ENCODE results near the gene LMAN2.
A peak's percentile ranks its signal among the peaks of the same experiment; 100 is the strongest.
"Not testable (repeated sequence)": the region's sequence is repeated elsewhere in the genome, so short reads cannot be mapped to it uniquely, and the experiment has no call there.

LMAN2 gene

GRCh38 chr5:177377851-177378776 lies 26.6 kb upstream of the LMAN2 start:
- no peak for DNase-seq (ENCODE audit: low read depth)
- no peak overlapping the region for H3K9ac ChIP-seq (ENCODE audit: low read length)
- peaks cover 19% of the 10 kb centered on the region for H3K27me3 ChIP-seq (replicated peaks; ENCODE audit: control insufficient read depth, insufficient read depth, low read length)
- no peaks in the 10 kb centered on the region for H3K4me1 ChIP-seq (ENCODE audit: control insufficient read depth, insufficient read depth, low read length)
- H3K9me3 ChIP-seq (ENCODE audit: control insufficient read depth, low read length), result no peaks in the 10 kb centered on the region
- H3K36me3 ChIP-seq (ENCODE audit: control insufficient read depth, insufficient read depth, low read length, severe bottlenecking), result no peaks in the 10 kb centered on the region
- H3K4me3 ChIP-seq (ENCODE audit: low read length), result no peak overlapping the region

DNA sequence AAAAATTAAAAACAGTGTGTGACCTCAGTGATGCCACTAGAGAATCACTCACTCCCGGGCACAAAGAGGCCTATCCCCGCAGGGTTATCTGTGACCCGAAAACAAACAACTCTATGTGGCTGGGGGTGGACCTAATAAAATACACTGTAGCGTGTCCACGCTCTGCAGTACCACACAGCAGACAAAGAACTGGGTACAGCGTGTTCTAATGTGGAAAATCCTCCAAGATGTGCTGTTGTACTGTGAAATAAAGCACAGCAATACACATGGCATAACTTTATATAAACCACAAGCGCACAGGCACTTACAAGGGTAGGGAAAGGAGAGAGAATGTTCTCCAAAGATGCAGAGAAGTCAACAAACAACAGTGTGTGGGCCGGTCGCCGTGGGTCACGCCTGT lies 24.6 kb upstream of the LMAN2 start:
- Histone ChIP-seq H3K4me1 (ENCODE audit: control insufficient read depth, insufficient read depth, low read length) (peaks cover 3% of the 10 kb centered on the region), H3K36me3 (ENCODE audit: control insufficient read depth, insufficient read depth, low read length, severe bottlenecking) (no peaks in the 10 kb centered on the region), H3K27me3 (replicated peaks; ENCODE audit: control insufficient read depth, insufficient read depth, low read length) (peaks cover 3% of the 10 kb centered on the region), H3K9ac (ENCODE audit: low read length) (no peak overlapping the region), H3K4me3 (ENCODE audit: low read length) (no peak overlapping the region), H3K9me3 (ENCODE audit: control insufficient read depth, low read length) (no peaks in the 10 kb centered on the region)
- no peak for DNase-seq (ENCODE audit: low read depth)

GRCh38 chr5:177375516-177375915 lies 24.0 kb upstream of the LMAN2 start:
- DNase-seq (ENCODE audit: low read depth); H3K4me3 ChIP-seq (ENCODE audit: low read length); H3K36me3 ChIP-seq (ENCODE audit: control insufficient read depth, insufficient read depth, low read length, severe bottlenecking); H3K9me3 ChIP-seq (ENCODE audit: control insufficient read depth, low read length); H3K9ac ChIP-seq (ENCODE audit: low read length); H3K27me3 ChIP-seq (replicated peaks; ENCODE audit: control insufficient read depth, insufficient read depth, low read length); H3K4me1 ChIP-seq (ENCODE audit: control insufficient read depth, insufficient read depth, low read length): not testable (repeated sequence)

DNA sequence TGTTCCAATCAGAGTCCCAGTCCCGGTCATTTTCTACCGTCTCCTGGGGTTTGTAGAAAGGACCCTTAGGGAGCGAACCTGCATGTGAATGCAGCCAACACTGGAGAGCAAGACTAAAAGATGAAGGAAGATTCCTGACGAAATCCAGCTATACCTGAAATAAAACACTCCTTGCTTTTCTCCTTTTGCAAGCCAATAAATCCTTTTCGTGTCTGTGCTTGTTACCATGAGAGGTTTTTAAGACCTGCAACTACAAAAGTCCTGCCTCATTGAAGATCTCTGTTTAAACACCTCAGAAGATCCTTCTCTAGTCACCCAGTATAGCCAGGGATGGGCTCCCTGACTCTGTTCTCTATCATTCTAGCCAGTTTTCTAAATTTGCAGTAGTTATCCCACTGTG lies 22.7 kb upstream of the LMAN2 start:
- no peaks in the 10 kb centered on the region for H3K9me3 ChIP-seq (ENCODE audit: control insufficient read depth, low read length)
- DNase-seq (ENCODE audit: low read depth), result no peak
- H3K9ac ChIP-seq (ENCODE audit: low read length), result no peak overlapping the region
- H3K27me3 ChIP-seq (replicated peaks; ENCODE audit: control insufficient read depth, insufficient read depth, low read length), result no peaks in the 10 kb centered on the region
- no peak overlapping the region for H3K4me3 ChIP-seq (ENCODE audit: low read length)
- H3K4me1 ChIP-seq (ENCODE audit: control insufficient read depth, insufficient read depth, low read length), result peaks cover 3% of the 10 kb centered on the region
- no peaks in the 10 kb centered on the region for H3K36me3 ChIP-seq (ENCODE audit: control insufficient read depth, insufficient read depth, low read length, severe bottlenecking)

DNA sequence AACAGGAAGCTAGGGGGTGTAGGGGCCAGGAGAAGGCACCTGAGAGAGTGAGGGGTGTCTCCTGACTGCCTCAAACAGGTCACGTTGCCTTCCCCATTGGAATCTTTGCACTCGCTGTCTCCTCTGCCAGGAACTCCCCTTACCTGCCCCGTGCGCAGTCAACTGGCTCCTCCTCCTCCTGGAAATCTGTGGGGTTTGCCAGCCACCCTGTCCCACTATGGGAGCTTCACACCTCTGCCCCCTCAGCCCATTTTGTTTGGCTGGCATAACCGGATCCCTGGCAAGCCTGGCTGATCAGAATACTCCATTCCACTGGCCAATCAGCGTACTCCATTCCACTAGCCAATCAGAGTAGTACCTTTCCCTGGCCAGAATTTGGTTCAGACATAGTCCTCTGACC lies 22.3 kb upstream of the LMAN2 start:
- no peaks in the 10 kb centered on the region for H3K27me3 ChIP-seq (replicated peaks; ENCODE audit: control insufficient read depth, insufficient read depth, low read length)
- DNase-seq (ENCODE audit: low read depth), result no peak
- H3K4me3 ChIP-seq (ENCODE audit: low read length), result no peak overlapping the region

GRCh38 chr5:177372910-177373309 lies 21.4 kb upstream of the LMAN2 start:
- H3K27me3 ChIP-seq (replicated peaks; ENCODE audit: control insufficient read depth, insufficient read depth, low read length), result peaks cover 8% of the 10 kb centered on the region
- DNase-seq (ENCODE audit: low read depth), result no peak
- H3K9me3 ChIP-seq (ENCODE audit: control insufficient read depth, low read length), result no peaks in the 10 kb centered on the region
- H3K4me3 ChIP-seq (ENCODE audit: low read length), result no peak overlapping the region
- no peaks in the 10 kb centered on the region for H3K36me3 ChIP-seq (ENCODE audit: control insufficient read depth, insufficient read depth, low read length, severe bottlenecking)
- no peak overlapping the region for H3K9ac ChIP-seq (ENCODE audit: low read length)
- peaks cover 3% of the 10 kb centered on the region for H3K4me1 ChIP-seq (ENCODE audit: control insufficient read depth, insufficient read depth, low read length)

More for the DNA sequence above, 22.3 kb upstream of the LMAN2 start:
- no peak overlapping the region for H3K9ac ChIP-seq (ENCODE audit: low read length)
- no peaks in the 10 kb centered on the region for H3K36me3 ChIP-seq (ENCODE audit: control insufficient read depth, insufficient read depth, low read length, severe bottlenecking)
- peaks cover 3% of the 10 kb centered on the region for H3K4me1 ChIP-seq (ENCODE audit: control insufficient read depth, insufficient read depth, low read length)
- no peaks in the 10 kb centered on the region for H3K9me3 ChIP-seq (ENCODE audit: control insufficient read depth, low read length)

- no peak overlapping the region for H3K4me3 ChIP-seq (ENCODE audit: low read length)
- no peak overlapping the region for H3K9ac ChIP-seq (ENCODE audit: low read length)
- DNase-seq (ENCODE audit: low read depth), result no peak
- H3K4me1 ChIP-seq (ENCODE audit: control insufficient read depth, insufficient read depth, low read length), result peaks cover 7% of the 10 kb centered on the region
- peaks cover 9% of the 10 kb centered on the region for H3K27me3 ChIP-seq (replicated peaks; ENCODE audit: control insufficient read depth, insufficient read depth, low read length)
- H3K36me3 ChIP-seq (ENCODE audit: control insufficient read depth, insufficient read depth, low read length, severe bottlenecking), result no peaks in the 10 kb centered on the region
- H3K9me3 ChIP-seq (ENCODE audit: control insufficient read depth, low read length), result no peaks in the 10 kb centered on the region
Observed at GRCh38 chr5:177372034-177372896, 20.8 kb upstream of the LMAN2 start.

DNA sequence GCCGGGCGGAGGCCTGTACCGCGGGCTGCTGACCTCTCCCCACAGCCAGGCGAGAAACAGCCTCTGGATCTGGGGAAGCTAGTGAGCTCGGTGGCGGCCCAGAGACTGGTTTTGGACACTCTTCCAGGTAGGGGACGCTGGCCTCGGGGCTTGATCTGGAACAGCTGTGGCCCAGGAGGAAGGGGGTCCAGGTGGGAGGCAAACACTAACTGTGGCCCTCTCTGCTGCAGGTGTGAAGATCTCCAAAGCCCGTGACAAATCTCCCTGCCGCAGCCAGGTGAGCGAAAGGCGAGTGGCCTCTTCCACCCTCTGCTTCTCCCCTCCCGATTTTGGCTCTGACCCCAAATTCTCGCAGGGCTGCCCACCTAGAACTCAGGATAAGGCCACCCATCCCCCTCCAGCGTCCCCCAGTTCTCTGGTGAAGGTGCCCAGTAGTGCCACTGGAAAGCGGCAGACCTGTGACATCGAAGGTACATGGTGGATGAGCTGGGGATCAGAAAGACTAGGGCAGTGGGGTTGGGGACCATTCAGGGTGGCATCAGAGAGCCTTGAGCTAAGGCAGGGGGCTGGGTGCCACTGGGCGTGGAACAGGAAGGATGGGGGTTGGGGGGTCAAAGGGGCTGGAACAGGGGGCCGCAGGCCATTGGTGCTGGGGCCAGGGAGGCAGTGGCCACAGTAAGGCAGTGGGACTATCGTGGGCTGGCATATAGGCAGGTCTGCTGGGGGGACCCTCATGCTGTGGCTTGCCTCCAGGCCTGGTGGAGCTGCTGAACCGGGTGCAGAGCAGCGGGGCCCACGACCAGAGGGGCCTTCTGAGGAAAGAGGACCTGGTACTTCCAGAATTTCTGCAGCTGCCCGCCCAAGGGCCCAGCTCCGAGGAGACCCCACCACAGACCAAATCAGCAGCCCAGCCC lies 19.9 kb upstream of the LMAN2 start:
- DNase-seq (ENCODE audit: low read depth), result no peak
- no peaks in the 10 kb centered on the region for H3K9me3 ChIP-seq (ENCODE audit: control insufficient read depth, low read length)
- H3K9ac ChIP-seq (ENCODE audit: low read length), result peak overlapping the region; percentile 87
- peaks cover 9% of the 10 kb centered on the region for H3K27me3 ChIP-seq (replicated peaks; ENCODE audit: control insufficient read depth, insufficient read depth, low read length)
- H3K4me1 ChIP-seq (ENCODE audit: control insufficient read depth, insufficient read depth, low read length), result peaks cover 14% of the 10 kb centered on the region
- H3K4me3 ChIP-seq (ENCODE audit: low read length), result peak overlapping the region; percentile 83
- no peaks in the 10 kb centered on the region for H3K36me3 ChIP-seq (ENCODE audit: control insufficient read depth, insufficient read depth, low read length, severe bottlenecking)

DNA sequence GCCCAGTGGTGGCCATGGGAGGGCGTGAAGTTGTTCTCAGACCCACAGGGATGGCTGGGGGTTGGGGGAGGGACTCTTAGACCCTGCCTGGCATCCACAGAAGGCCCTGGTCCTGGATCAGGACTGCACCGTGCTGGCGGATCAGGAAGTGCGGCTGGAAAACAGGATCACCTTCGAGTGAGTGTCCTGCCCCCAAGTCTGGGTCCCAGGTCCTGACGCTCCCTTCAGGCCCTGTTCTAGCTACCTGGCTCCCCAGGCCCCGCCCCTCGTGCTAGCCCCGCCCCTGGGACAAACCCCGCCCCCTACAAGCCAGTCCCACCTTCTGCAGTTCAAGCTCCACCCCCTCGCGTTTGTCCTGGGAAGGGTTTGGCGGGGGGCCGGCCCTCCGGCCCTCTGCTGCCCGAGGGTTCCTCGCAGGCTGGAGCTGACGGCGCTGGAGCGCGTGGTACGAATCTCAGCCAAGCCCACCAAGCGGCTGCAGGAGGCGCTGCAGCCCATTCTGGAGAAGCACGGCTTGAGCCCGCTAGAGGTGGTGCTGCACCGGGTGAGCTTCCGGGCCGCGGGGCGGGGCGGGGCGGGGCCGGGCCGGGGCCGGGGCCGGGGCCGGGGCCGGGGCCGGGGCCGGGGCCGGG lies 19.1 kb upstream of the LMAN2 start:
- Histone ChIP-seq H3K4me1 (ENCODE audit: control insufficient read depth, insufficient read depth, low read length) (peaks cover 17% of the 10 kb centered on the region), H3K4me3 (ENCODE audit: low read length) (peak overlapping the region; percentile 83), H3K36me3 (ENCODE audit: control insufficient read depth, insufficient read depth, low read length, severe bottlenecking) (no peaks in the 10 kb centered on the region), H3K9ac (ENCODE audit: low read length) (no peak overlapping the region), H3K9me3 (ENCODE audit: control insufficient read depth, low read length) (no peaks in the 10 kb centered on the region), H3K27me3 (replicated peaks; ENCODE audit: control insufficient read depth, insufficient read depth, low read length) (peaks cover 9% of the 10 kb centered on the region)
- DNase-seq (ENCODE audit: low read depth), result peak; percentile 86

GRCh38 chr5:177369645-177370440 lies 18.4 kb upstream of the LMAN2 start:
- no peaks in the 10 kb centered on the region for H3K9me3 ChIP-seq (ENCODE audit: control insufficient read depth, low read length)
- H3K4me1 ChIP-seq (ENCODE audit: control insufficient read depth, insufficient read depth, low read length), result peaks cover 17% of the 10 kb centered on the region
- H3K36me3 ChIP-seq (ENCODE audit: control insufficient read depth, insufficient read depth, low read length, severe bottlenecking), result no peaks in the 10 kb centered on the region
- H3K4me3 ChIP-seq (ENCODE audit: low read length), result no peak overlapping the region
- no peak overlapping the region for H3K9ac ChIP-seq (ENCODE audit: low read length)
- H3K27me3 ChIP-seq (replicated peaks; ENCODE audit: control insufficient read depth, insufficient read depth, low read length), result peaks cover 9% of the 10 kb centered on the region
- no peak for DNase-seq (ENCODE audit: low read depth)

Measured in adipocyte (in vitro differentiated cells).